Neural progenitor cell (in vitro differentiated cells): ENCODE results near the gene SCPEP1.

ENCODE experiments used
- CTCF ChIP-seq: fragments of 200-600 bp; sonication (generic); IDR thresholded peaks from 2 replicates; pipeline ENCODE4 v1.5.1; 2017; ENCODE audit warnings: antibody characterized with exemption, mild to moderate bottlenecking
- EZH2 ChIP-seq: fragments of 200-600 bp; sonication (generic); IDR thresholded peaks from 2 replicates; pipeline ENCODE4 v1.6.1; 2017; ENCODE audit warnings: antibody characterized with exemption, mild to moderate bottlenecking, moderate library complexity

- no peak for TF ChIP-seq CTCF
- TF ChIP-seq EZH2, result no peak
These were observed 47.1 kb upstream of the SCPEP1 start for GRCh38 chr17:56930739-56931337.
